ENCODE measurements around the gene RNF138. TPM values are rescaled to one million over a fixed set of nuclear protein-coding genes. Genes with fewer than 3 reads are reported as not detected.

The RNF138 gene
- total RNA-seq, 4 donors from 2014 or later, result 11.1 to 21.7 (median 15.4) TPM

DNA sequence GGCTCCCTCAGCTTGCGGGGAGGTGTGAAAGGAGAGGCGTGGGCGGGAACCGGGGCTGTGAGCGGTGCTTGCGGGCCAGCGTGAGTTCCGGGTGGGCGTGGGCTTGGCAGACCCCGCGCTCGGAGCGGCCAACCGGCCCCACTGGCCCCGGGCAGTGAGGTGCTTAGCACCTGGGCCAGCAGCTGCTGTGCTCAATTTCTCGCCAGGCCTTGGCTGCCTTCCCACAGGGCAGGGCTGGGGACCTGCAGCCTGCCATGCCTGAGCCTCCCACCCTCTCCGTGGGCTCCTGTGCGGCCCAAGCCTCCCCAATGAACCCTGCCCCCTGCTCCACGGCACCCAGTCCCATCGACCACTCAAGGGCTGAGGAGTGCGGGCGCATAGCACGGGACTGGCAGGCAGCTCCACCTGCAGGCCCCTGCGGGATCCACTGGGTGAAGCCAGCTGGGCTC is 48.2 kb downstream of the RNF138 start:
- H3K27me3 ChIP-seq, result no peaks in the 10 kb centered on the region
- TF ChIP-seq POLR2A (IDR thresholded peaks at IDR 0.05), result no peak
- TF ChIP-seq, protein P1, sequence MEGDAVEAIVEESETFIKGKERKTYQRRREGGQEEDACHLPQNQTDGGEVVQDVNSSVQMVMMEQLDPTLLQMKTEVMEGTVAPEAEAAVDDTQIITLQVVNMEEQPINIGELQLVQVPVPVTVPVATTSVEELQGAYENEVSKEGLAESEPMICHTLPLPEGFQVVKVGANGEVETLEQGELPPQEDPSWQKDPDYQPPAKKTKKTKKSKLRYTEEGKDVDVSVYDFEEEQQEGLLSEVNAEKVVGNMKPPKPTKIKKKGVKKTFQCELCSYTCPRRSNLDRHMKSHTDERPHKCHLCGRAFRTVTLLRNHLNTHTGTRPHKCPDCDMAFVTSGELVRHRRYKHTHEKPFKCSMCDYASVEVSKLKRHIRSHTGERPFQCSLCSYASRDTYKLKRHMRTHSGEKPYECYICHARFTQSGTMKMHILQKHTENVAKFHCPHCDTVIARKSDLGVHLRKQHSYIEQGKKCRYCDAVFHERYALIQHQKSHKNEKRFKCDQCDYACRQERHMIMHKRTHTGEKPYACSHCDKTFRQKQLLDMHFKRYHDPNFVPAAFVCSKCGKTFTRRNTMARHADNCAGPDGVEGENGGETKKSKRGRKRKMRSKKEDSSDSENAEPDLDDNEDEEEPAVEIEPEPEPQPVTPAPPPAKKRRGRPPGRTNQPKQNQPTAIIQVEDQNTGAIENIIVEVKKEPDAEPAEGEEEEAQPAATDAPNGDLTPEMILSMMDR (IDR thresholded peaks at IDR 0.05), result no peak
- no peak overlapping the region for H3K4me3 ChIP-seq
- no peak for DNase-seq
- H3K27ac ChIP-seq, result no peak overlapping the region
- H3K9me3 ChIP-seq, result no peaks in the 10 kb centered on the region
- no peaks in the 10 kb centered on the region for H3K4me1 ChIP-seq
- no peaks in the 10 kb centered on the region for H3K36me3 ChIP-seq

DNA sequence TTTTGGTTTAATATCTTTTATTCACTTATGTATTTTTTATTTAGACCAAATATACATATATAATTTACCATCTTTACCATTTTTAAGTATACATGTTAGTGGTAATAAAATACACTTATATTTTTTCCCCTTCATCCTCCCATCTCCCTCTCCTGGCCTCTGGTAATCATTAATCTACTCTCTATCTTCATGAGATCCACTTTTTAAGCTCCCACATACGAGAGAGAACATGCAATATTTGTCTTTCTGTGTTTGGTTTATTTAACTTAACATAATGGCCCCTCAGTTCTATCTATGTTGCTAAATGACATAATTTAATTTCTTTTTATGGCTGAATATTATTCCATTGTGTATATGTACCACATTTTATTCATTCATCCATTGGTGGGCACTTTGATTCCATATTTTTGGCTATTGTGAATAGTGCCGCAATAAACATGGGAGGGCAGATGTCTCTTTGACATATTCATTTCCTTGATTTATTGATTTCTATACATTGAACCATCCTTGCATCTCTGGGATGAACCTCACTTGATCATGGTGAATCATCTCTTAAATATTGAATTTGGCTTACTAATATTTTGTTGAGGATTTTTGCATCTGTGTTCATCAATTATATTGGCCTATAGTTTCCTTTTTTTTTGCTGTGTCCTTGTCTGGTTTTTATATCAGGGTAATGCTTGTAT is 56.7 kb downstream of the RNF138 start:
- H3K27me3 ChIP-seq, result no peaks in the 10 kb centered on the region
- no peaks in the 10 kb centered on the region for H3K4me1 ChIP-seq
- no peak for TF ChIP-seq POLR2A (IDR thresholded peaks at IDR 0.05)
- TF ChIP-seq, protein P1 (IDR thresholded peaks at IDR 0.05), result no peak
- no peak overlapping the region for H3K27ac ChIP-seq
- H3K36me3 ChIP-seq, result no peaks in the 10 kb centered on the region
- H3K4me3 ChIP-seq, result no peak overlapping the region
- no peak for DNase-seq
- no peaks in the 10 kb centered on the region for H3K9me3 ChIP-seq

DNA sequence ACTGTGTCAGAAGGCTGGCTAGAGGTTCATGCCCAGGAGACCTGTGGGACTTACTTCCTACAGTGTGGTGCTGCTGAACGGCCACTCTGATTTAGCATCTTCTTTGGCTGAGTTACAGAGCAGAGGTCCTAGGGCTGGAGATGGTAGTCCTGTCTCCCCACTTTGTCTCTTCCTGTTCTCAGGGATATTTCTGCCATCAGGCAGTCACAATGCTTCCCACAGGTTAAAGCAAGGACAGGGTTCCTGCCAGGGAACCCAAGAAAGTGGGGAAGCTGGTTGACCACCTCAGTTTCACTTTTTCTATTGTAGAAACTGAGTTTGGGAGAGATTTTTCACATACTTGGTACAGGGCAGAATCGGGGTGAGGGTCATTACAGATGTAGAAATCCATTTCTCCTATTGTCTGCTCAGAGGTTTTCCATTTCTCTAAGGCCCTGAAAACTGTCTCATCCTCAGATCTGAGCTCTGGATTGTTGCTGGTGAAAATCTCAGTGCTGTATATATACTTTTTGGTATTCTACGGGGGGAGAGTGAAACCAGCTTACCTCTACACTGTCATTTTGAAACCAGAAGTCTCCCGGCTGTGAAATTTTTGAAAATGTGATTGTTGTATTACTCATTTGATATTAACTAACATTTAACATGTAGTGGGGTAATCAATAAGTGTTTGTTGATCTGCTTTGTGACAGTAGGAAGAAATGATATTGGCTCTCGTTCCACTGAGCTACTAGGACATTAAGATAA is 61.2 kb downstream of the RNF138 start:
- H3K27ac ChIP-seq, result no peak overlapping the region
- H3K36me3 ChIP-seq, result no peaks in the 10 kb centered on the region

DNA sequence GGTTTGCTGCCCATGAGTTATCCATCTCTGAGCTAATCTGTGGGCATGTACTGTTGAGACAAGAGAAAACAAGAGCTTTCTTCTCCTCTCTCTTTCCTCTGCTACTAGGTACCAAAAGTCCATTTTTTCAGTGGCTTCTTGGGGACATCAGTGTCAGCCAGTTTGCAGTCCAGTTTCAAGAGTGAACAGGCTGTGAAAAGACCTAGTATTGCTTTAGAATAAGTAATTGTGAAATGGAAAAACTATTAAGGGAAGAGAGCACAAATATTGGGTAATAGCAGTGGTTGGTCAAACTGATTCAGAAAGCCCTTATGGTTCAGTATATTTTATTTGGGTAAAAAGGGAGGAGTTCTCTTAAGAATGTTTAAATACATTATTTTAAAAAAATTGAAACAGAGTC is 65.2 kb downstream of the RNF138 start:
- Histone ChIP-seq H3K9me3 (no peaks in the 10 kb centered on the region), H3K4me1 (peaks cover 0 to 16% (median 0%) of the 10 kb centered on the region in 4 donors), H3K4me3 (no peak overlapping the region), H3K36me3 (no peaks in the 10 kb centered on the region), H3K27ac (no peak overlapping the region), H3K27me3 (no peaks in the 10 kb centered on the region)
- no peak for DNase-seq
- no peak for TF ChIP-seq POLR2A (IDR thresholded peaks at IDR 0.05)
- TF ChIP-seq, protein P1 (IDR thresholded peaks at IDR 0.05), result no peak

More for the DNA sequence above, 61.2 kb downstream of the RNF138 start:
- H3K4me3 ChIP-seq, result no peak overlapping the region
- no peak for DNase-seq
- no peaks in the 10 kb centered on the region for H3K9me3 ChIP-seq
- H3K27me3 ChIP-seq, result no peaks in the 10 kb centered on the region
- no peak for TF ChIP-seq POLR2A (IDR thresholded peaks at IDR 0.05)
- TF ChIP-seq, protein P1 (IDR thresholded peaks at IDR 0.05), result no peak
- no peaks in the 10 kb centered on the region for H3K4me1 ChIP-seq

DNA sequence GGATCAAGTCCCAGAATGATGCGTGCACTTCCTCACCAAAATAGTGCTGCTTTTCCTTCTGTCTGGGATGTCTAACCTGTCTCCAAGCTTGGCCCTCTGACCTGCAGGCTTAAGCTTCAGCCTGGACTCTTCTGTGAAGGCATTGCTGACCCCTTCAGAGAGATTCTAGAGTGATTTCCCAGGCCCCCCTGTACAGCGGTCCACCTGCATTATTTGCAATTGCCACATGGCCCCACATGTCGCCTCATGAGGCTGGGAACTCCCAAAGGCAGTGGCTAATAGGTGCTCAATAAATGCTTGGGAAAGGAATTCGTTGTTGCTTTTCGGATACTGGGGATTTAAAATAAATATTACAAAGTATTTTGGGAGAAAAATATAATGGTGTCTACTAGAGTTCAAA is 65.9 kb downstream of the RNF138 start:
- Histone ChIP-seq H3K4me1 (peaks cover 0 to 16% (median 0%) of the 10 kb centered on the region in 4 donors), H3K27me3 (no peaks in the 10 kb centered on the region), H3K9me3 (no peaks in the 10 kb centered on the region), H3K36me3 (no peaks in the 10 kb centered on the region), H3K27ac (no peak overlapping the region), H3K4me3 (no peak overlapping the region)
- DNase-seq, result no peak
- TF ChIP-seq, protein P1 (IDR thresholded peaks at IDR 0.05), result no peak
- TF ChIP-seq POLR2A (IDR thresholded peaks at IDR 0.05), result no peak
